GM18868 (cell line): ENCODE data around the gene CLUH.
"Not testable (repeated sequence)": the region's sequence is repeated elsewhere in the genome, so short reads cannot be mapped to it uniquely, and the experiment has no call there.

ENCODE experiments used
- ATAC-seq: cut with Tn5 transposase; IDR thresholded peaks from one replicate; pipeline ENCODE4 v1.9.1; 2021; ENCODE audit warnings: mild to moderate bottlenecking, moderate library complexity; ENCODE audit not compliant: unreplicated experiment

The CLUH gene

DNA sequence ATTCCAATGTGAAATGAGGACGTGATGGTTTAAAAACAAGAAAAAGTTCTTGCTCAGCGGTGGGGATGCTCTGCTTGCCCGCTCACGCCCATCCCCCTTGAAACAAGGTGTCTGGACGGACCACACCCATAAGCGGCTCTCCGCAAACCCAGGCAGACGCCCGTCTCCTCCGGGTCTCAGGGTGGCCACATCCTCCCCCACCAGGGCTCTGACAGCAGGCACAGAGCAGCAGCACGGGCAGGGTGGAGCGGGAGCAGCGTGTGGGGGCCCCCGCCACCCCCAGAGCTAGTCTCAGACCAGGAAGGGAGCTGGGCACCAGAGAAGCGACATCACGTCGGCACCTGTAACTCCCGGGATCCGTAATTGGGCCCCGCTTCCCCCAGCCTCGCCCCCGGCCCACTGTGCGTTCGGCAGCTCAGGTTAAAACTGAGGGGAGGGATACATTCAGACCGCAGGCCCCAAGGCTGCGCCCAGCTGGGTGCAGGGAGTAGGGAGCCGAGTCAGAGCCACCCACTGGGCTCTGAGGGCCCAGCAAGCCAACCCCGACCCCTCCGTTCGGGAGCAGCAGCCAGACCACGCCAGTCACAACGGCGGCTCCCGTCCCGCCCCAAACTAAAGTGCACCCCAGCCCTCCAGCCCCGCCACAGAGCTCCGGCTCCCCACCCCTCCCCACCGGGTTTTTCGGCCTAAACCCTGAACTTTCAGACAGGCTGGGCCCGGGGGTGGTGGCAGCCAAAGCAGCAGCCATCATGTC lies 22.0 kb downstream of the CLUH start:
- ATAC-seq, result no peak

DNA sequence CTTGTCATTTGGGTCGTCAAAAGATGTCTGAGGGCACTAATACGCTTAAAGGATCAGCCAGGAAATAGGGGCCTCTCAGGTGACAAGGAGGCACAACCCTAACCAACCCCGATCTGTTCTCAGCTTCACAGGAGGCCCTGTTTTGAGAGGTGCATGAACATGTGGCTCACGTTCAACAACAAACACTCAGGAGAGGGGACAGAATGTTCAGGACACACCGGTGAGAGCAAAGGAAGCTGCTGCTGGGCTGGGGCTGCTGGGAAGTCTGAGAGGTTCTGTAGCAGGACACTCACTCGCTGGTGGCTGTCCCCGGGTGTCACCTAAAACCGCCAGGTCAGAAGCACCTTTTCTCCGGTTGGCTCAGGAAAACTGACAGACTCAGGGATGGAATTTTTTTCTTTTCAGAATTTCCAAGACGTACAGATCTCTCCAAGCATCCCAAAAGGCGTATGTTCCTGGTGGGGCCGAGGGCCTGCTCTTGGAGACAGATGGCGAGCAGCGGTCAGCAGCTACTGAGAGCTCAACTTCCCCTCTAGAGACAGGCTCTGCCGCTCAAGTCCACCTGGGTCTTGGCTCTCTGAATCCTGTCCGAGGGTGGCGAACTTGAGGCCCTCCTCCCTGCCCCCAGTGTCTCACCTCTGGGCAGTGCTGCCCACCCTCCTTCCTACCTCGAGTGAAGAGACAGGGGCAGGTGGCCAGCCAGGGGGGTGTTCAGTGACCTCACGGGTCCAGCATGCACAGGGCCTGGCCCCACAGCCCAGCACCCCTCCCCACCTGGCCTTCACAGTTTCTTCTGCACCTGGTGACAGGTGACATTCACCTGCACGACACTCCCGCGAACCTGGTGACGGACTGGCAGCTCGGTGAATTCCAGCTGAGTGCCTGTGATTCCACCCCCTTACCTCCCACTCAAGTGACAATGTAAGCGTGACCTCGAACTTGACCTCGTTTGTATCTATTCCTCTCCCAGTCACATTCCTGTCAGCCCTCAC lies 22.9 kb downstream of the CLUH start:
- ATAC-seq, result no peak

- no peak for ATAC-seq
Measured at GRCh38 chr17:2687074-2687418, 24.5 kb downstream of the CLUH start.

DNA sequence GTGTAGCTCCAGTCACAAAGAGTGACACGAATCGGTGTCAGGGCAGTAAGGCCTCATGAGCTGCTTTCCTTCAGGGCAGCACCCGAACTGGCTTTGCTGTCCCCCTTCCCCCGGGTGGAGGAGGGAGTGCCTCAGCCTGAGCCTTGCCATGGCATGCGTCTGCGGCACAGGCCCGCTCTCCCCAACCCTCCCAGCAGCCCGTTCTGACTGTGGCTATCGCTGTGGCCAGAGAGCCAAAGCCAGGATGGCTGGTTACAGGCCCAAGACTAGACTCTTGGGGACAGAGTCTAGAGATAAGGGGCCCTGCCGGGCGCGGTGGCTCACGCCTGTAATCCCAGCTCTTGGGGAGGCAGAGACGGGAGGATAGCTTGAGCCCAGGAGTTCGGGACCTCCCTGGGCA lies 25.9 kb downstream of the CLUH start:
- no peak for ATAC-seq

- ATAC-seq, result no peak
Measured at GRCh38 chr17:2684549-2684948, 27.0 kb downstream of the CLUH start.

DNA sequence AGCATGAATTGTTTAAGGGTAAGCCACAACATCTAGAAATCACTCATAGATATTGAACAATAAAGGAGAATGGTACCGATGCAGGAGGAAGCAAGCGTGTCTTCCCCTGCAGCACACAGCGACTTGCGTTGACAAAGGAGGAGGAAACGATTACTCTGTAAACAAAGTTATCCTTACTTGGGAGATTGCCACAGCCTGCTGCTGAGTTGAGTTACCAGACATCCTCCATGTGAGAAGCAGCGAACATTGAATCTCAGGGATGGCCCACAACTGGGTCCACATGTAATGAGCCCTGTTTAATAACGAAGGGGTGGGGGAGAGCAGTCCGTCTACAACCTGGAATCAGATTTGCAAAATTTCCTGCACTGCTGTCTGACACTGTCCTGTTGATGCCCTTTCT lies 27.7 kb downstream of the CLUH start:
- no peak for ATAC-seq

GRCh38 chr17:2682176-2682938 lies 29.2 kb downstream of the CLUH start:
- no peak for ATAC-seq

GRCh38 chr17:2681650-2682049 lies 29.9 kb downstream of the CLUH start:
- ATAC-seq, result no peak

GRCh38 chr17:2680961-2681360 lies 30.6 kb downstream of the CLUH start:
- ATAC-seq, result no peak

DNA sequence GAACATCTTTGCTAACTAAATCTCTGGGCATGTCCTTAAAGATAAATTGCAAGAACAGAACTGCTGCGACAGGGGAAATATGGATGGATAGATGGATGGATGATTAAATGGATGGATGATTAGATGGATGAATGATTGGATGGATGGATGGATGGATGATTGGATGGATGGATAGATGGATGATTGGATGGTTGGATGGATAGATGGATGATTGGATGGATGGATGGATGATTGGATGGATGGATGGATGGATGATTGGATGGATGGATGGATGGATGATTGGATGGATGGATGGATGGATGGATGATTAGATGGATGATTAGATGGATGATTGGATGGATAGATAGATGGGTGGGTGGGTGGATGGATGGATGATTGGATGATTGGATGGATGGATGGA lies 32.3 kb downstream of the CLUH start:
- not testable (repeated sequence) for ATAC-seq

- no peak for ATAC-seq
Measured at GRCh38 chr17:2672026-2672425, 39.5 kb downstream of the CLUH start.

DNA sequence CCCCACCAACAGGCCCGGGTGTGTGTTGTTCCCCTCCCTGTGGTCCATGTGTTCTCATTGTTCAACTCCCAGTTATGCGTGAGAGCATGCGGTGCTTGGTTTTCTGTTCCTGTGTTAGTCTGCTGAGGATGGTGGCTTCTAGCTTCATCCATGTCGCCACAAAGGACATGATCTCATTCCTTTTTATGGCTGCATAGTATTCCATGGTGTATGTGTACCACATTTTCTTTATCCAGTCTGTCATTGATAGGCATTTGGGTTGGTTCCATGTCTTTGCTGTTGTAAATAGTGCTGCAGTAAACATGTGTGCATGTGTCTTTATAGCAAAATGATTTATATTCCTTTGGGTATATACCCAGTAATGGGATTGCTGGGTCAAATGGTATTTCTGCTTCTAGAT lies 51.2 kb downstream of the CLUH start:
- not testable (repeated sequence) for ATAC-seq

- not testable (repeated sequence) for ATAC-seq
Measured at GRCh38 chr17:2659337-2659736, 52.2 kb downstream of the CLUH start.

DNA sequence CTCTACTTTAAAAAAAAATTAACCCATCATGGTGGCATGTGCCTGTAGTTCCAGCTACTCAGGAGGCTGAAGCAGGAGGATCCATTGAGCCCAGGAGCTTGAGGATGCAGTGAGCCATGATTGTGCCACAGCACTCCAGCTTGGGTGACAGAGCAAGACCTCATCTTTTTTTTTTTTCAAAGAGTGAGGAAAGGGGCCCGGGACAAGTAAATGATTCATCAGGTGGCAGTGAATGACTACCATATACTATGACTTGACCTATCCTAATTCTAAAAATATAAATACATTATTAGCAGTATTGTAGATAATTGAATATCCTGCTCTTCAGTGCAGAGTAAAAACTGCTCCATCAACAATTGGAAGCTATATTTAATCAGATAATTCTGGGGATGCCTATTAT lies 55.3 kb downstream of the CLUH start:
- no peak for ATAC-seq

- no peak for ATAC-seq
Measured at GRCh38 chr17:2655546-2655945, 56.0 kb downstream of the CLUH start.

GRCh38 chr17:2652911-2653310 lies 58.7 kb downstream of the CLUH start:
- not testable (repeated sequence) for ATAC-seq

DNA sequence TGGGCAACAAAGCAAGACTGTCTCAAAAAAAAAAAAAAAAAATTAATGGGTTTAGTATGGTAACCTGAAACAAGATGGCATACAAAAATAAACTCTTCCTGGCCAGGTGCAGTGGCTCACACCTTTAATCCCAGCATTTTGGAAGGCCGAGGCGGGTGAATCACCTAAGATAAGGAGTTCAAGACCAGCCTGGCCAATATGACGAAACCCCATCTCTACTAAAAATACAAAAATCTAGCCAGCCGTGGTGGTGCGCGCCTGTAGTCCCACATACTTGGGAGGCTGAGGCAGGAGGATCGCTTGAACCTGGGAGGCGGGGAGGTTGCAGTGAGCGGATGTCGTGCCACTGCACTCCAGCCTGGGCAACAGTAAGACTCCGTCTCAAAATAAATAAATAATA lies 62.4 kb downstream of the CLUH start:
- no peak for ATAC-seq

DNA sequence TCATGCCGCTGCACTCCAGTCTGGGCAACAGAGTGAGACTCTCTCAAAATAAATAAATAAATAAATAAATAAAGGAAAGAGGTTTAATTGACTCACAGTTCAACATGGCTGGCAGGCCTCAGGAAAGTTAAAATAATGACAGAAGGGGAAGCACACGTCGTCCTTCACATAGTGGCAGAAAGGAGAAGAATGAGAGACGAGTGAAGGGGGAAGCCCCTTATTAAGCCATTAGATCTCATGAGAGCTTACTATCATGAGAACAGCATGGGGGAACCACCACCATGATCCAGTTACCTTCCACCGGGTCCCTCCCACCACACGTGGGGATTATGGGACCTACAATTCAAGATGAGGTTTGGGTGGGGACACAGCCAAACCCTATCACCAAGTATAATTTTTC lies 63.6 kb downstream of the CLUH start:
- no peak for ATAC-seq

GRCh38 chr17:2644971-2645370 lies 66.6 kb downstream of the CLUH start:
- no peak for ATAC-seq
